ENCODE results near the gene DNAL4. TPM values are rescaled to one million over a fixed set of nuclear protein-coding genes. Genes with fewer than 3 reads are reported as not detected.
A peak's percentile ranks its signal among the peaks of the same experiment; 100 is the strongest.

The DNAL4 gene
- total RNA-seq, 1 donor from 2014 or later: 4.7 TPM

- peaks cover 2% of the 10 kb centered on the region for H3K27me3 Mint-ChIP-seq (ENCODE audit: low read depth)
- no peaks in the 10 kb centered on the region for H3K36me3 Mint-ChIP-seq (ENCODE audit: low read depth)
- no peaks in the 10 kb centered on the region for H3K9me3 Mint-ChIP-seq
- DNase-seq (ENCODE audit: low spot score): no peak
- H3K4me3 Mint-ChIP-seq (ENCODE audit: low read depth): peak overlapping the region; percentile 86
- peaks cover 8% of the 10 kb centered on the region for H3K4me1 Mint-ChIP-seq (ENCODE audit: low read depth)
- intact Hi-C loops (cut with micrococcal nuclease): loop anchor here (5.0 kb wide), 1 partner anchor 36 kb away; the partner anchor contains the start of gene SUN2
- H3K27ac Mint-ChIP-seq: peak overlapping the region; percentile 59
These were observed 1.1 kb downstream of the DNAL4 start for GRCh38 chr22:38792833-38793232.

- Mint-ChIP-seq H3K4me1 (ENCODE audit: low read depth) (peaks cover 8% of the 10 kb centered on the region), H3K27ac (no peak overlapping the region), H3K27me3 (ENCODE audit: low read depth) (no peaks in the 10 kb centered on the region), H3K36me3 (ENCODE audit: low read depth) (no peaks in the 10 kb centered on the region), H3K4me3 (ENCODE audit: low read depth) (no peak overlapping the region), H3K9me3 (no peaks in the 10 kb centered on the region)
- intact Hi-C loops (cut with micrococcal nuclease): loop anchor here (5.0 kb wide), 1 partner anchor 32 kb away; the partner anchor contains the start of gene SUN2
- DNase-seq (ENCODE audit: low spot score): no peak
These were observed 4.3 kb downstream of the DNAL4 start for GRCh38 chr22:38789606-38790005.

- no peaks in the 10 kb centered on the region for H3K9me3 Mint-ChIP-seq
- H3K4me1 Mint-ChIP-seq (ENCODE audit: low read depth): peaks cover 6% of the 10 kb centered on the region
- intact Hi-C loops (cut with micrococcal nuclease): no loop called here
- no peak overlapping the region for H3K27ac Mint-ChIP-seq
- no peaks in the 10 kb centered on the region for H3K27me3 Mint-ChIP-seq (ENCODE audit: low read depth)
- no peak for DNase-seq (ENCODE audit: low spot score)
- H3K36me3 Mint-ChIP-seq (ENCODE audit: low read depth): no peaks in the 10 kb centered on the region
- no peak overlapping the region for H3K4me3 Mint-ChIP-seq (ENCODE audit: low read depth)
These were observed 5.1 kb downstream of the DNAL4 start for GRCh38 chr22:38788846-38789245.

GRCh38 chr22:38788021-38788816 is 5.7 kb downstream of the DNAL4 start:
- DNase-seq (ENCODE audit: low spot score): no peak
- peaks cover 4% of the 10 kb centered on the region for H3K4me1 Mint-ChIP-seq (ENCODE audit: low read depth)
- no peaks in the 10 kb centered on the region for H3K27me3 Mint-ChIP-seq (ENCODE audit: low read depth)
- no peak overlapping the region for H3K4me3 Mint-ChIP-seq (ENCODE audit: low read depth)
- no peak overlapping the region for H3K27ac Mint-ChIP-seq
- intact Hi-C loops (cut with micrococcal nuclease): no loop called here
- H3K9me3 Mint-ChIP-seq: no peaks in the 10 kb centered on the region
- H3K36me3 Mint-ChIP-seq (ENCODE audit: low read depth): no peaks in the 10 kb centered on the region

GRCh38 chr22:38786631-38787030 is 7.3 kb downstream of the DNAL4 start:
- H3K27ac Mint-ChIP-seq: no peak overlapping the region
- no peak for DNase-seq (ENCODE audit: low spot score)
- H3K9me3 Mint-ChIP-seq: no peaks in the 10 kb centered on the region
- H3K4me1 Mint-ChIP-seq (ENCODE audit: low read depth): no peaks in the 10 kb centered on the region
- intact Hi-C loops (cut with micrococcal nuclease): no loop called here
- H3K36me3 Mint-ChIP-seq (ENCODE audit: low read depth): no peaks in the 10 kb centered on the region
- H3K4me3 Mint-ChIP-seq (ENCODE audit: low read depth): no peak overlapping the region
- H3K27me3 Mint-ChIP-seq (ENCODE audit: low read depth): no peaks in the 10 kb centered on the region

GRCh38 chr22:38784856-38785255 is 9.1 kb downstream of the DNAL4 start:
- Mint-ChIP-seq H3K9me3 (no peaks in the 10 kb centered on the region), H3K4me3 (ENCODE audit: low read depth) (no peak overlapping the region), H3K4me1 (ENCODE audit: low read depth) (no peaks in the 10 kb centered on the region), H3K27me3 (ENCODE audit: low read depth) (no peaks in the 10 kb centered on the region), H3K36me3 (ENCODE audit: low read depth) (no peaks in the 10 kb centered on the region), H3K27ac (no peak overlapping the region)
- no peak for DNase-seq (ENCODE audit: low spot score)
- intact Hi-C loops (cut with micrococcal nuclease): no loop called here

GRCh38 chr22:38784035-38784434 is 9.9 kb downstream of the DNAL4 start:
- Mint-ChIP-seq H3K27me3 (ENCODE audit: low read depth) (no peaks in the 10 kb centered on the region), H3K4me3 (ENCODE audit: low read depth) (no peak overlapping the region), H3K4me1 (ENCODE audit: low read depth) (no peaks in the 10 kb centered on the region), H3K36me3 (ENCODE audit: low read depth) (no peaks in the 10 kb centered on the region), H3K27ac (no peak overlapping the region), H3K9me3 (no peaks in the 10 kb centered on the region)
- intact Hi-C loops (cut with micrococcal nuclease): no loop called here
- no peak for DNase-seq (ENCODE audit: low spot score)

GRCh38 chr22:38783095-38783615 is 10.8 kb downstream of the DNAL4 start:
- intact Hi-C loops (cut with micrococcal nuclease): no loop called here
- no peaks in the 10 kb centered on the region for H3K27me3 Mint-ChIP-seq (ENCODE audit: low read depth)
- H3K36me3 Mint-ChIP-seq (ENCODE audit: low read depth): no peaks in the 10 kb centered on the region
- no peak for DNase-seq (ENCODE audit: low spot score)
- no peak overlapping the region for H3K4me3 Mint-ChIP-seq (ENCODE audit: low read depth)
- H3K4me1 Mint-ChIP-seq (ENCODE audit: low read depth): no peaks in the 10 kb centered on the region
- no peaks in the 10 kb centered on the region for H3K9me3 Mint-ChIP-seq
- H3K27ac Mint-ChIP-seq: no peak overlapping the region

GRCh38 chr22:38782402-38783094 is 11.4 kb downstream of the DNAL4 start:
- no peaks in the 10 kb centered on the region for H3K9me3 Mint-ChIP-seq
- H3K4me1 Mint-ChIP-seq (ENCODE audit: low read depth): no peaks in the 10 kb centered on the region
- no peaks in the 10 kb centered on the region for H3K36me3 Mint-ChIP-seq (ENCODE audit: low read depth)
- DNase-seq (ENCODE audit: low spot score): no peak
- intact Hi-C loops (cut with micrococcal nuclease): no loop called here
- no peaks in the 10 kb centered on the region for H3K27me3 Mint-ChIP-seq (ENCODE audit: low read depth)
- H3K27ac Mint-ChIP-seq: no peak overlapping the region
- H3K4me3 Mint-ChIP-seq (ENCODE audit: low read depth): no peak overlapping the region

GRCh38 chr22:38781033-38781432 is 12.9 kb downstream of the DNAL4 start:
- Mint-ChIP-seq H3K27me3 (ENCODE audit: low read depth) (no peaks in the 10 kb centered on the region), H3K36me3 (ENCODE audit: low read depth) (no peaks in the 10 kb centered on the region), H3K9me3 (no peaks in the 10 kb centered on the region), H3K4me1 (ENCODE audit: low read depth) (no peaks in the 10 kb centered on the region), H3K27ac (no peak overlapping the region), H3K4me3 (ENCODE audit: low read depth) (no peak overlapping the region)
- DNase-seq (ENCODE audit: low spot score): no peak
- intact Hi-C loops (cut with micrococcal nuclease): no loop called here

- intact Hi-C loops (cut with micrococcal nuclease): no loop called here
- Mint-ChIP-seq H3K36me3 (ENCODE audit: low read depth) (no peaks in the 10 kb centered on the region), H3K27me3 (ENCODE audit: low read depth) (no peaks in the 10 kb centered on the region), H3K4me1 (ENCODE audit: low read depth) (no peaks in the 10 kb centered on the region), H3K9me3 (no peaks in the 10 kb centered on the region), H3K27ac (no peak overlapping the region), H3K4me3 (ENCODE audit: low read depth) (no peak overlapping the region)
- DNase-seq (ENCODE audit: low spot score): no peak
These were observed 16.8 kb downstream of the DNAL4 start for GRCh38 chr22:38777087-38777671.

- intact Hi-C loops (cut with micrococcal nuclease): no loop called here
- no peaks in the 10 kb centered on the region for H3K4me1 Mint-ChIP-seq (ENCODE audit: low read depth)
- no peaks in the 10 kb centered on the region for H3K36me3 Mint-ChIP-seq (ENCODE audit: low read depth)
- H3K27me3 Mint-ChIP-seq (ENCODE audit: low read depth): no peaks in the 10 kb centered on the region
- DNase-seq (ENCODE audit: low spot score): no peak
- H3K9me3 Mint-ChIP-seq: no peaks in the 10 kb centered on the region
- H3K4me3 Mint-ChIP-seq (ENCODE audit: low read depth): no peak overlapping the region
- H3K27ac Mint-ChIP-seq: no peak overlapping the region
These were observed 17.9 kb downstream of the DNAL4 start for GRCh38 chr22:38776086-38776485.

- intact Hi-C loops (cut with micrococcal nuclease): no loop called here
- Mint-ChIP-seq H3K9me3 (no peaks in the 10 kb centered on the region), H3K27me3 (ENCODE audit: low read depth) (no peaks in the 10 kb centered on the region), H3K4me1 (ENCODE audit: low read depth) (no peaks in the 10 kb centered on the region), H3K36me3 (ENCODE audit: low read depth) (no peaks in the 10 kb centered on the region), H3K27ac (no peak overlapping the region), H3K4me3 (ENCODE audit: low read depth) (no peak overlapping the region)
- no peak for DNase-seq (ENCODE audit: low spot score)
These were observed 18.3 kb downstream of the DNAL4 start for GRCh38 chr22:38775656-38776055.
